HG03575 (cell line): ENCODE data around the gene SLC9A4.

Source experiments
- ATAC-seq: cut with Tn5 transposase; IDR thresholded peaks from one replicate; pipeline ENCODE4 v1.9.1; 2021; ENCODE audit not compliant: unreplicated experiment, insufficient number of reproducible peaks, low FRiP score; ENCODE audit errors: extremely low read depth

Gene SLC9A4

DNA sequence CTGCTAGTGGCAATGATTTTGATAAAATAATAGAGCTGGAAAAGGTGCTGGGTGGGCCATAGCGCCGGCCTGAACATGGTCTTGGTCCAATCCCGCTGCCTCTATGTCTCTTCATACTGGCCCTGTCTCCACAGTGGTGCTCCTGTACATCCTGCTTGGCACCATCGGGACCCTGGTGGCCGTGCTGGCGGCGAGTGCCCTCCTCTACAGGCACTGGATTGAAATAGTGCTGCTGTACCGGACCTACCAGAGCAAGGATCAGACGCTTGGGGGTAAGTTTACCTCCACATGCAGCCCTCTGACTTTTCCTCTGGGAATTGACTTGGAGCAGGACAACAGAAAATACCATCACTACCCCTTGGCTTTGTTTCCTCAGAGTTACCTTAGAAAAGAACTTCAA lies 26.1 kb upstream of the SLC9A4 start:
- no peak for ATAC-seq

DNA sequence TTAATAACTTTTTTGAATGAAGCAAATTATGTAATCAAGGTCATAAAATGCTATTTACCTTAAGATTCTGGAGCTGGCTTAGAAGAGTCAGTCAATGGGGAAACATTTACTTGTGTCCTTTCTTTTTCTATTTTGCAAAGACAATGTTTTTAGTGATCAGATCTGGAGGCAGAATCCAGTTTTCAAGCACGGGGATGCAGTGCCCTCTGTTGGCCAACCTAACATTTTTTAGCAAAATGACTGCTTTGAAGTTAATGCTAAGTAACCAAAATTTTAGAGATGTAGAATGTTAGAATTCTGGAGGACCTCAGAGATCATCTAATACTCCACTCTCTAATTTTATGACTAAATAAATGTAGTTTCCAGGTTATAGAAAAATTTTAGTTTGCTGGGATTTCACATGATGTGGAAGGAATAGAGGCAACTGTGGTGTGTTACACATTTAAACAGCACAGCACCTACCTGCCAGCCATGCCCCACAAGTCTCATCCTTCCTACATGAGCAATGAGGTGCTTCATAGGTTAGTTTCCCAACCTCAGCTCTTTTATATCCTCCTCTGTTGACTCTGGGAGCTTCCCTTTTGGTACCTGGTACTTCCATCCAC lies 23.6 kb upstream of the SLC9A4 start:
- no peak for ATAC-seq

DNA sequence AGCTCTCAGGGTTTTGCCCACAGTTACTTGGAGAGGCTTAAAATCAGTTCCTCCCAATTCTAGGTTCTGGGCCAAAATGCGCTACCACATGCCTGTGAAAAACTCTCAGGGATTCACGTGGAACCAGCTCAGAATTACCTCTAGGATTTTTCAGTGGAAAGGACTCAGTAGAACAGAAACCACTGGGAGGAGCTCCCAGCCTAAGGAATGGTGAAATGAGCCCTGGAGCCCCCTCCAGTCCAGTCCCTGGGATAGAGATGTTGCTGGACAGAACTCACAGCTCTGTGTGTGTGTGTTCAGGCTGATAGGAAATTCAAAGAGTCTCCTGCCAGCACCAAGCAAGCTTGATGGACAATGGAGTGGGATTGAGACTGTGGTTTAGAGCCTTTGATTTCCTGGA lies 21.1 kb upstream of the SLC9A4 start:
- no peak for ATAC-seq

DNA sequence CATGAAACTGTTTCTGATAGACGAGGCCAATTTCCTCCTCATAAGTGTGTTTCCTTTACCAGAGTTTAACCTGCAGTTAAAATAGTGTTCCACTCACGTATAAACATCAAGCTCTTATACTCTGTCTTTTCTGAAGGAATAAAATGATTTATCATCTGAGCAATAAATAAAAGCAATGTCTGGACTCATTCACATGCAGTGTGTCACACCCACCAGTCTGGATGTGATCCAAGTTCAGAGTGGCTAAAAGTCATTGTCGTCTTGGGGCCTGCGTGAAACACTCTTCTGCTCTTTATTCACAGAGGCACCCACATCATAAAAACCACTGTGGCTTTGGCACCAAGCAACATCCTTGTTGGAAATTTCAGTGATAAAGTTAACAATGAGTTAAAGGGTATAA lies 19.5 kb upstream of the SLC9A4 start:
- no peak for ATAC-seq

DNA sequence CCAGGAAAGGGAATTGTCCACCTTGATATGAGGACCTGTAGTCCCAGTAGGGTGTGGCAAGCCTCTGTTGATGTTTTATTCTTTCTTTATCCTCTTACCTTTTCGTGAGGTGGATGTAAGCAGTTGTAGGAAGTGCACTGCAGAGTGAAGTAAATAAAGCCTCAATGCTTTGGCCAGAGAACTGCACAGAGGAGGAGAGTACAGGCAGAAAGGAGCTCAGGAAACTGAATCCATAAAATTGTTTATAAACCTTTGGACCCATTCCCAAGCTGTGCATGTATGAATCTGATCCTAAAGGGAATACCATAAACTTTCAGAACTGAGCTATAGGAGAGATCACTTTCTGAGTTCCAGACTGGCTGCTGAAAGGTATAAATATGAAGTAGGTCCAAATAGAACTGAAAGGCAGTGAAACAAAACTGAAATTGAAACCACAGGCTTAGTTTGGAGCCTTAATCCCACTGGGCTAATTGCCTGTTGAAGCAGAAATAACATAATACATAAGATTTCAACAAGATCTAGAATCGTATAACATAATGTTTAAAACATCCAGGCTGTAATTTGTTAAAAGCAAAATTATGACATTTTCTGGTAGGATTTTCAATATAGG lies 17.9 kb upstream of the SLC9A4 start:
- no peak for ATAC-seq

DNA sequence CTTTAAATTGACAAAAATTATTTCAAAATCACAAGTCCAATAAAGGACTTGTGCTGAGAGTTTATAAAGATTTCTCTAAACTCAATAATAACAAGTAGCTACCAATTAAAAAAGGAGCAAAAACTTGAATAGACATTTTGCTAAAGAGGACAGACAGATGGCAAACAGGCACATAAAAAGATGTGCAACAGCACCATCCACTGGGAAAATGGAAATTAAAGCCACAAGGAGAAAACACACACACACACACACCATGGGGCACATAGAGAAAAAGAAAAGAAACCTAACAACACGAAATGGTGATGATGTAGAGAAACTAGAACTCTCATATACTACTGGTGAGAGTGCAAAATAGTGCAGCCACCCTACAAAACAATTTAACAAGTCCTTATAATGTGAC lies 12.6 kb upstream of the SLC9A4 start:
- no peak for ATAC-seq

DNA sequence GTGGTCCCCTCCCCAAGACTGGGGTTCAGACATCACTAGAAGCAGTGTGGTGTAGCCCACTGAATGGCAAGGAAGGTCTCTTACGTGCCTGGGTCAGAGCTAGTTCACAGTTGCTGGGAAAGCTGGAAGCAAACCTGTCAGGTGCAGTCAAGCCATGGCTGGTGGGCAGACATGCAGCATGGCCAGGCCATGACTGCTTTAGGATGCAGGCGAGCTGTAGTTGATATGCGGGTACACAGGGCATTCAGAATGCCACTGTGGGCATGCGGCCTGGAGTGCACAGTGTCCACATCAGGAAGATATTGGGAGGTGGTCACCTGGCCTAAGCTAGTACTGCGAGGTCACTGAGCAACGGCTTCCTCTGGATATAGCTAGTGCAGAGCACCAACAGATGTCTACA lies 11.8 kb upstream of the SLC9A4 start:
- ATAC-seq, result no peak

DNA sequence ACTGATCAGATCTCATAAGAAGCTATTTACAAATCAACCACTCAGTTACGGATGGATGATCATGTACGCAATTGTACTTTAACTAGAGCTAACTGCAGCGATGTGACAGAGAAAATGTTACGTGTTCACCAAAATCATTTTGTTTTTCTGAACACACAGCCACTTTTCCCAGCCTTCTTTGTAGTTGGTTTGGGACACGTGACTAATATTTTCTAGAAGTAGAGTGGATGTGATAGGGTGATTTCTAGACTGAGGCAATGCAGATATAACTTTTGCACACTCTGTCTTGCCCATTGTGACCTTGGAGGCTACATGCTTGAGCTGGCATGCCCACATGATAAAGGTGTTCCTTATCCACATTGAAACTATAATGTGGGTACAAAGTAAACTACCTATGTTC lies 9.9 kb upstream of the SLC9A4 start:
- ATAC-seq, result no peak

DNA sequence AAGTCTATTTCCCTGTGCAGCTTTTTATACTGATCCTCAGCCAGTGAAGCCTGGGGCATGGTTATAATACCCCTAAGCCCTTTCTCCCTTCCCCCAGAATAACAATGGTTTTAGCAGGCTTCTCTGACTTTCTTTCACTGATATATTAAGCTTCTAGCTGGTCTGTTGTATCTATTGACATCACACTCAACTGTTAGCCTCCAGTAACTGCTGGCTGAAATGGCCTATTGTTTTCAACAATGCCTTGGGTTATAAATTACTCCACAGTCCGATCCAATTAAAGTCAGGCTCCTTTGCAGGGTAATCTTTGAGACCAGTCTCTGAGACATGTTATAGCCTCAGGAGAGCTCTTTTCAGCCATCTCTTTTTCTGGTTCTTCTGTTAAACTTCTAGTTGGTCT lies 2.9 kb upstream of the SLC9A4 start:
- ATAC-seq, result no peak

DNA sequence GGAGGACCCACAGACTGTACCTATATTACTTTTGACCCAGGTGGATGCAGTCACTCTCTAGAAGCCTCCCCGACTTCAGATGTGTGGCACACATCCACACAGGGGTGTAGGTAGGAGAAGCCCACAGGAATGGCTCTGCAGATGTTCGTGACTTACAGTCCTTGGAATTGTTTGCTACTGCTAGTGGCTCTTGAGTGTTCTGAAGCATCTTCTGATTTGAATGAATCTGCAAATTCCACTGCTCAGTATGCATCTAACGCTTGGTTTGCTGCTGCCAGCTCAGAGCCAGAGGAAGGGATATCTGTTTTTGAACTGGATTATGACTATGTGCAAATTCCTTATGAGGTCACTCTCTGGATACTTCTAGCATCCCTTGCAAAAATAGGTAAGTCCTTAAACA lies 605 bp downstream of the SLC9A4 start:
- ATAC-seq, result no peak

DNA sequence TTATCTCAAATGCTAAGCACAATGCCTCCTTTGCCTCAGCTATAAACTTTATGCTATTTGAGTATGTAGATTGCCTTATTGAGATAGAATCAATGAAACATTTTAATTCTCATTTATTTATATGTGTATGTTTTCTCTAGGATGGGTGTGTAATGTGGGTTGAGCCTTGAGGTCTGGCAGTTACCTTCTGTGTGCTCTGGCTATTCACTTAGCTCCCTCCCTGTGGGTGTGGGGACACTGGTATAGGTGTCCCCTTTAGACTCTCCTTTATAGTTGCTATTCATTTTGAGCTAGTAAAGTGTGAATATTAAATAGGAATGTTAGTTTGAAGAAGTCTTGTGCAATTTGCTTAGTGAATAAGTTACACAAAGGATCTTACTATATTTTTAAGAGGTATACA lies 1.8 kb downstream of the SLC9A4 start:
- ATAC-seq, result no peak

DNA sequence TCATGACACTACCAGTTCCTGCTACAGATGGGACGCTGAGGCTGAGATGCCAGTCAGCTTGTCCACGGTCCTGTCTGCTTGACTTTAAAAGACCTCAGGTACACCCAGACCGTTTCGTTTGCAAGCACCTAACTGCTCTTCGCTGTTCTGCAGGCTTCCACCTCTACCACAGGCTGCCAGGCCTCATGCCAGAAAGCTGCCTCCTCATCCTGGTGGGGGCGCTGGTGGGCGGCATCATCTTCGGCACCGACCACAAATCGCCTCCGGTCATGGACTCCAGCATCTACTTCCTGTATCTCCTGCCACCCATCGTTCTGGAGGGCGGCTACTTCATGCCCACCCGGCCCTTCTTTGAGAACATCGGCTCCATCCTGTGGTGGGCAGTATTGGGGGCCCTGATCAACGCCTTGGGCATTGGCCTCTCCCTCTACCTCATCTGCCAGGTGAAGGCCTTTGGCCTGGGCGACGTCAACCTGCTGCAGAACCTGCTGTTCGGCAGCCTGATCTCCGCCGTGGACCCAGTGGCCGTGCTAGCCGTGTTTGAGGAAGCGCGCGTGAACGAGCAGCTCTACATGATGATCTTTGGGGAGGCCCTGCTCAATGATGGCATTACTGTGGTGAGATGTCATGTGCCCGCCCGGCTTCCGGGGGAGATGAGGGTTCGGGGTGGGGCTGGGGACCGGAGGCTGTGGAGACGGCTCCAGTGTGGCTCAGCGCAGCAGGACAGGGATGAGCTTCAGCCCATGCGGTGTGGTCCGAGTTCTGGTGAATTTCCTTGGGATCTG lies 5.9 kb downstream of the SLC9A4 start:
- no peak for ATAC-seq

DNA sequence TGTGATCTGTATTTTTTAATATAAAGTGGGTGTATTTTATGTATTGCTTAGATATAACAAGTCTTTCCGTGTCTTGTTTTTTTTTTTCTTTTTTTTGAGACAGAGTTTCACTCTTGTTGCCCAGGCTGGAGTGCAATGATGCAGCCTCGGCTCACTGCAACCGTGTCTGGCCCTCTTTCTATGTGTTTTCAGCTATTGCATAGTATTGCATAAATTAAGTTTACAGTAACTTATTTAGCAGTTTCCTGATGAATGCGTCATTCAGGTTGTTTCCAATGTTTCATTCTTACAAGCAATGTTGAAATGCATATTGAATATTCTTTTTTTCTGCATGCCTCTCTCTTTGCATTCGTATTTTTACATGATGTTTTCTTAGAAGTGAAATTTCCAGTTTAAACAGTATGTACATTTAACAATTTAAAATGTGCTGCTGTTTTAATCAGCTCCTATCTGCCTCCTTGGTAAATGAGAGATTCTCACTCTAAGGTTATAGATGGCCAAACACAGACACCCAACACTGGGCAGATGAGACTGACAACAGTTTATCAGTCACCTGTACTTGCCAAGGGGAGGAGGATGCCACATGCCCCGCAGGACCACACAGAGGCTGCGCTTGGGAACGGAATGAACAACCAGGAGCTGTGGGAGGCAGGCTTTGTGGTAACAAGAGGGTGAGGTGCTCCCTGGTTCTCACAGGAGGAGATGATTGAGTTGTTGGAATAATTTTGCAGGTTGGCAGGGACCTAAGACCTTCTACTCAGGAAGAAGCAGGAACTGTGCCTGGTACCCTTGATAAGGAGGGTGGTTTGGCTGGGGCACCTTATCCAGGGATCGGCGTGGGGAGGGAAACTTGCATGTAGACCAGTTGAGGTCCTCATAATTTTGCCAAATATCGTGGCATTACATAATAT lies 7.5 kb downstream of the SLC9A4 start:
- no peak for ATAC-seq

DNA sequence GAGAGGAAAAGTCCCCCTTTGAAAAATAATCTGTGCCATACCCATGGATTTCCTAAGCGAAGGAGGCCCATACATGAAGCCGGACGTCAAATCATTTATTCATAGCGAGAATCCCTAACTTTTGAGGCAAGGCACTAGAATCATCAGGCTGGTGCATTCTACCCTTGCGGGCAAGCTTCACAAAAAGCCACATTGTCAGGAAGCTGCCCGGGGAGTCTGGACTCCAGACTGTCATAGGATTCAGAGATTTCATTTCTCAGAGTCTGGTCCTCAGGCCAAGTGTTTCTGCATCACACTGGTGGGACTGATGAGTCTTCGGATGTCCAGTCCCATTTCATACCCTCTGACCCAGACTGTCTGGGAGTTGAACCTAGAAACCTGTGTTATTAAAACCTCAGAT lies 8.9 kb downstream of the SLC9A4 start:
- ATAC-seq, result no peak

DNA sequence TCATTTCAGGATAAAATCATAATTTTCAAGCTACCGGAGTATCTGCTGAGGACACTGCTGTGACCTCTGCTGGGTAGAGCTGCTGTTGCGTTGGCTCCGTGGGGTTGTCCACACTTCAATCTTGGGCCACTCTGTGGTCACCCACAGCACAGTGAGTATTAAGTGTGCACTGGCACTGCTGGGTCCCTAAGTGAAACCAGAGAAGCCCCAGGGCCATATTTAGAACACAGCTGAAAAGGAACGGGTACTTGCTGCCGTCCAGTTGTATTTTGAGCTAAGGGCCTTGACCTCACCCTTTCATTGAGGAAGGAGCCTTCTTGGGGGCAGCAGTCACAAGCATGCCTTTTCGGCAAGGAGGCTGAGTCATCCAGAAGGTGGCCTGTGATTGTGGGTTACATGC lies 10.1 kb downstream of the SLC9A4 start:
- ATAC-seq, result no peak

DNA sequence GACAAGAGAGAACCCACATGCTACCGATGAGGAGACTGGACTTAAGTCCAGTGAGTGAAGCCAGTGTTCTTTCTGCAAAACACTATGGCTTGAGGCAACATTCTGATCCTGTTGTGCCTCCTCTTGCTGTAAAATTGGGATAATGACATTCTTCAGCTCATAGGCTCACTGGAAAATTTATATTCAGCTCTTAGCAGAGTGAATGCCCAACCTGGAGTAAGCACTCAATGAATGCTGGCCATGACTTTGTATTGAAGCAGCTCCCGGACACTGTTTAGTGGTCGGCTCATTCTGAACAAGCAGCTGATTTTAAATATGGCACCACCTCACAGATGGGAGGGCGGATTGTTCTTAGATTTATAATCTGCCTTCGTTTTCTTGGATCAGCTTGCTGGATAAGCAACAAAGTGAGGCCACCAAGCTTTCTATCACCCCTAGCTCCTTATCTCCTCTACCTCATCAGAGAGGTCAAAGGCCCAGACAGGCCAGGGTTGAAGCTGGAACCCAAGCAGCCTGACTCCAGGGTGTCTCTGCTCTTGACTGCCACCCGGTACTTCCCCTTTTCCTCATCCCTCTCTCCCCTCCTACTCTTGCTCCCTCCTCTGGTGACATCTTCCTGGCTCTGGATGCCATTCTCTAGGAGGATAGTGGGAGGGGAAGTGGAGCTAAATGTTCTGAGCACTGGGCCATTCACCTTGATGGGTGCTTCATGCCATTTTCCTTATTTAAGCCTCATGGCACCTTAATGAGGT lies 11.5 kb downstream of the SLC9A4 start:
- no peak for ATAC-seq

DNA sequence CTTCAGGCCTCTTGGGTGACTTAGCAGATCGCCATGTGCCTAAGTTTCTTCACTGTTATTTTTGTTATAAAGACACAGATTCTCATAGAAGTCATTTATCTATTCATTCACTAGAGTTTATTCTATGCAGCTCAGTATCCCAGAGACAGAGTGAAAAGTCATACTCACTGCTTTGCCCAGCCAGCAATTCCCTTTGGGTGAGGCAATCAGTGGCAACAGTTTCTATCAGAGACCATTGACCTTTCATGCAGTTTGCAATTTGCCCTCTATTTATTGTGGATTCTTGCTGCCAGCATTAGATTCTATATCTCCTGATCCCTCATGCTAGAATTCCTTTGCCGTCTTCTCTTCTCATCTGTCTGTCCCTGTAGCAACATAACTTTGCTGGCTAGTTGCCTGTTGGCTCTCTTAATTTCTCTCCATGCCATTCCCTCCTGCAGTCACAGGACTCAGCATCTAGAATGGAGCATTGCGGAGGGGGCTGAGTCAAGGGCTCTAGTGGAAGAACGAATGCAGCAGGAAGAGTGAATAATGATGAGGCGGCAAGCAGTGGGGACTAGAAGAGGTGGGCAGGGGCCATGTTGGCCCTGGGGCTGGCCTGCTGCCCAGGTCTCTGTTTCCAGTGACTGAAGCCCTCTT lies 12.2 kb downstream of the SLC9A4 start:
- ATAC-seq, result no peak

DNA sequence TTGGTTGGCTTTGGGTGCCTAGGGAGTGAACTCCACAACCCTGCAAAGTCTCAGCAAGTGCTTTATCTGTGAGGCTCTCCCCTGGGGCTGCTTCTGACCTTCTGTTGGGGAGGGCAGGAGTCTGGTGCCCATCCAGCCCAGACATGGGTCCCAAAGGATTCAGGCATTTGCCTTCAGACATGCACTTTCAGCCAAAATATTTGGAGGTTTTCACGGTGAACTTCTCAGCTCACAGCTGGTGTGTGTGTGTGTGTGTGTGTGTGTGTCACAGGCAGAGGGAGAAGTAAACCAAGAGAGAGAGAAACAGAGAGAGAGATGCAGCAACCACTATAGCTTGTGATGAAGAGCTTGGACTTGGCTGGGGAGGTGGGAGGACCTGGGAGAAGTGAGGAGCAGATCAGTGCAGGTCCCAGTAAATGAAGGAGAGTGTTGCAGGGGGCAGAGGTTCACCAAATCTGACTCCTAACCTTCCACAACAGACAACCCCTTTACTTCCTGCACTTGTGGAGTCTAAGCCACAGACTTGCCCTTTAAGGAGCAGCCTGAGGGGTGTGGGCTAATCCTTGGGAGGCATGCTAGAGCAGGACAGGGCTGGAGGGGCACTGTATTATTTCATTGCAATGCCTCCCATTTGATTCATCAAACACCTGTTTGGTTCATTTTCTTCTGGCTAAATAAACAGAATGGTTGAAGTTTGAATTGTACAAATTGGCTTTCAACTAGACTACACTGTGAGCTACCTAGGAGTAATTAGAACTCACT lies 14.1 kb downstream of the SLC9A4 start:
- no peak for ATAC-seq
